Liver (tissue), 3 donors: ENCODE results near the gene MRPS24.

ENCODE experiments used
- GABPA ChIP-seq, 2 donors: IDR thresholded peaks in 1 of 2; conservative IDR thresholded peaks in 1 of 2; 2 replicates each; pipeline ENCODE4 v1.6.1; 2016; ENCODE audit warnings: antibody characterized with exemption in 2 of 2, mild to moderate bottlenecking in 1 of 2, moderate library complexity in 1 of 2
- RAD21 ChIP-seq, 2 donors: IDR thresholded peaks; 2 replicates each; pipeline ENCODE4 v1.6.1; 2016; ENCODE audit warnings: antibody characterized with exemption in 2 of 2, mild to moderate bottlenecking in 2 of 2
- SP1 ChIP-seq: IDR thresholded peaks from 2 replicates; pipeline ENCODE4 v1.6.1; 2018; ENCODE audit warnings: antibody characterized with exemption, mild to moderate bottlenecking
- TAF1 ChIP-seq: conservative IDR thresholded peaks from 2 replicates; pipeline ENCODE4 v1.6.1; 2016; ENCODE audit warnings: antibody characterized with exemption, mild to moderate bottlenecking
- YY1 ChIP-seq: IDR thresholded peaks from 2 replicates; pipeline ENCODE4 v1.6.1; 2016; ENCODE audit warnings: antibody characterized with exemption, mild to moderate bottlenecking
- TF ChIP-seq, protein P1 (sequence below): fragments of 150-350 bp; IDR thresholded peaks from 2 replicates; pipeline ENCODE4 v1.5.1; 2017; ENCODE audit warnings: improper control_type of control experiment, low read depth, low read length; ENCODE audit not compliant: missing input control
- TF ChIP-seq, protein P2 (sequence below): IDR thresholded peaks from 2 replicates; pipeline ENCODE4 v1.6.1; 2016; ENCODE audit warnings: antibody characterized with exemption
- donor health status: healthy.
- donor health status: healthy.

DNA sequence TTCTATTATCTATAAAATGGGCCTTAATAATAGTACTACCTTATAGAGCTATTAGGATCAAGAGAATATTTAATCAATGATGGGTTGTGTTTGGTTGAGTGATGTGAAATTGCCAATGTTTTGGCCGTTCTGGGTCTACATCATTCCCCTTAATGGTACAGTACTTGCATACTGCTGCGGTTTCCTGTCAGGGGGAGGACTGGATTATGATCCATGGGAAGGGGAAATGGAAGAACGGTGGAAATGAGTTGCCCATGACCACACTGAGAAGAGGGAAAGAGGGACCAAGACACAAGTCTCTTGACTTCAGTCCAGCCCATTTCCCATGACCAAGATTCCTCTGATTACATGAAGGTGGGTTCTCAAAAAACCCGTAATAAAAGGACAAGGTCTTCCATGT, 999 bp upstream of the MRPS24 start:
- TF ChIP-seq, protein P1, sequence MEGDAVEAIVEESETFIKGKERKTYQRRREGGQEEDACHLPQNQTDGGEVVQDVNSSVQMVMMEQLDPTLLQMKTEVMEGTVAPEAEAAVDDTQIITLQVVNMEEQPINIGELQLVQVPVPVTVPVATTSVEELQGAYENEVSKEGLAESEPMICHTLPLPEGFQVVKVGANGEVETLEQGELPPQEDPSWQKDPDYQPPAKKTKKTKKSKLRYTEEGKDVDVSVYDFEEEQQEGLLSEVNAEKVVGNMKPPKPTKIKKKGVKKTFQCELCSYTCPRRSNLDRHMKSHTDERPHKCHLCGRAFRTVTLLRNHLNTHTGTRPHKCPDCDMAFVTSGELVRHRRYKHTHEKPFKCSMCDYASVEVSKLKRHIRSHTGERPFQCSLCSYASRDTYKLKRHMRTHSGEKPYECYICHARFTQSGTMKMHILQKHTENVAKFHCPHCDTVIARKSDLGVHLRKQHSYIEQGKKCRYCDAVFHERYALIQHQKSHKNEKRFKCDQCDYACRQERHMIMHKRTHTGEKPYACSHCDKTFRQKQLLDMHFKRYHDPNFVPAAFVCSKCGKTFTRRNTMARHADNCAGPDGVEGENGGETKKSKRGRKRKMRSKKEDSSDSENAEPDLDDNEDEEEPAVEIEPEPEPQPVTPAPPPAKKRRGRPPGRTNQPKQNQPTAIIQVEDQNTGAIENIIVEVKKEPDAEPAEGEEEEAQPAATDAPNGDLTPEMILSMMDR, result no peak
- TF ChIP-seq SP1 (no peak), YY1 (no peak), RAD21 (IDR thresholded peaks at IDR 0.05) (no peak), GABPA (IDR thresholded peaks at IDR 0.05 in 1 of 2, conservative IDR thresholded peaks at IDR 0.05 in 1 of 2) (no peak), TAF1 (no peak)
- TF ChIP-seq, protein P2, sequence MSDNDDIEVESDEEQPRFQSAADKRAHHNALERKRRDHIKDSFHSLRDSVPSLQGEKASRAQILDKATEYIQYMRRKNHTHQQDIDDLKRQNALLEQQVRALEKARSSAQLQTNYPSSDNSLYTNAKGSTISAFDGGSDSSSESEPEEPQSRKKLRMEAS, result no peak
